ENCODE results near the gene TNFRSF11A.

The TNFRSF11A gene

GRCh38 chr18:62365420-62365819 lies 40.3 kb downstream of the TNFRSF11A start:
- Histone ChIP-seq H2AFZ (ENCODE audit: low read depth, low read length) (no peak overlapping the region), H3K9me3 (ENCODE audit: low read length) (no peaks in the 10 kb centered on the region), H3K36me3 (ENCODE audit: insufficient read depth, low read length) (no peaks in the 10 kb centered on the region), H3K4me3 (ENCODE audit: low read length) (no peak overlapping the region), H3K4me1 (ENCODE audit: insufficient read depth, low read length) (no peaks in the 10 kb centered on the region), H3K27me3 (ENCODE audit: insufficient read depth, low read length) (no peaks in the 10 kb centered on the region)

- Histone ChIP-seq H3K9me3 (ENCODE audit: low read length) (no peaks in the 10 kb centered on the region), H3K4me1 (ENCODE audit: insufficient read depth, low read length) (no peaks in the 10 kb centered on the region), H3K36me3 (ENCODE audit: insufficient read depth, low read length) (no peaks in the 10 kb centered on the region), H2AFZ (ENCODE audit: low read depth, low read length) (no peak overlapping the region), H3K4me3 (ENCODE audit: low read length) (no peak overlapping the region), H3K27me3 (ENCODE audit: insufficient read depth, low read length) (no peaks in the 10 kb centered on the region)
Measured at GRCh38 chr18:62366992-62367391, 41.9 kb downstream of the TNFRSF11A start.

- H2AFZ ChIP-seq (ENCODE audit: low read depth, low read length), result no peak overlapping the region
- no peaks in the 10 kb centered on the region for H3K27me3 ChIP-seq (ENCODE audit: insufficient read depth, low read length)
Measured at GRCh38 chr18:62368100-62368499, 43.0 kb downstream of the TNFRSF11A start.

GRCh38 chr18:62369129-62369644 lies 44.1 kb downstream of the TNFRSF11A start:
- no peak overlapping the region for H3K4me3 ChIP-seq (ENCODE audit: low read length)
- H2AFZ ChIP-seq (ENCODE audit: low read depth, low read length), result no peak overlapping the region
- H3K36me3 ChIP-seq (ENCODE audit: insufficient read depth, low read length), result no peaks in the 10 kb centered on the region
- H3K27me3 ChIP-seq (ENCODE audit: insufficient read depth, low read length), result no peaks in the 10 kb centered on the region
- H3K9me3 ChIP-seq (ENCODE audit: low read length), result no peaks in the 10 kb centered on the region
- H3K4me1 ChIP-seq (ENCODE audit: insufficient read depth, low read length), result no peaks in the 10 kb centered on the region

More at GRCh38 chr18:62368100-62368499, 43.0 kb downstream of the TNFRSF11A start:
- H3K4me1 ChIP-seq (ENCODE audit: insufficient read depth, low read length), result no peaks in the 10 kb centered on the region
- no peaks in the 10 kb centered on the region for H3K9me3 ChIP-seq (ENCODE audit: low read length)
- no peak overlapping the region for H3K4me3 ChIP-seq (ENCODE audit: low read length)
- no peaks in the 10 kb centered on the region for H3K36me3 ChIP-seq (ENCODE audit: insufficient read depth, low read length)

- Histone ChIP-seq H2AFZ (ENCODE audit: low read depth, low read length) (no peak overlapping the region), H3K9me3 (ENCODE audit: low read length) (no peaks in the 10 kb centered on the region), H3K27me3 (ENCODE audit: insufficient read depth, low read length) (no peaks in the 10 kb centered on the region), H3K4me1 (ENCODE audit: insufficient read depth, low read length) (no peaks in the 10 kb centered on the region), H3K4me3 (ENCODE audit: low read length) (no peak overlapping the region), H3K36me3 (ENCODE audit: insufficient read depth, low read length) (no peaks in the 10 kb centered on the region)
Measured at GRCh38 chr18:62370366-62370765, 45.3 kb downstream of the TNFRSF11A start.

- Histone ChIP-seq H3K4me1 (ENCODE audit: insufficient read depth, low read length) (no peaks in the 10 kb centered on the region), H2AFZ (ENCODE audit: low read depth, low read length) (no peak overlapping the region), H3K27me3 (ENCODE audit: insufficient read depth, low read length) (no peaks in the 10 kb centered on the region), H3K36me3 (ENCODE audit: insufficient read depth, low read length) (no peaks in the 10 kb centered on the region), H3K4me3 (ENCODE audit: low read length) (no peak overlapping the region), H3K9me3 (ENCODE audit: low read length) (no peaks in the 10 kb centered on the region)
Measured at GRCh38 chr18:62371436-62371835, 46.3 kb downstream of the TNFRSF11A start.

GRCh38 chr18:62372156-62372555 lies 47.0 kb downstream of the TNFRSF11A start:
- no peaks in the 10 kb centered on the region for H3K9me3 ChIP-seq (ENCODE audit: low read length)
- no peaks in the 10 kb centered on the region for H3K4me1 ChIP-seq (ENCODE audit: insufficient read depth, low read length)
- no peak overlapping the region for H2AFZ ChIP-seq (ENCODE audit: low read depth, low read length)
- no peak overlapping the region for H3K4me3 ChIP-seq (ENCODE audit: low read length)
- no peaks in the 10 kb centered on the region for H3K36me3 ChIP-seq (ENCODE audit: insufficient read depth, low read length)
- H3K27me3 ChIP-seq (ENCODE audit: insufficient read depth, low read length), result no peaks in the 10 kb centered on the region

- Histone ChIP-seq H3K36me3 (ENCODE audit: insufficient read depth, low read length) (no peaks in the 10 kb centered on the region), H3K27me3 (ENCODE audit: insufficient read depth, low read length) (no peaks in the 10 kb centered on the region), H3K4me3 (ENCODE audit: low read length) (no peak overlapping the region), H2AFZ (ENCODE audit: low read depth, low read length) (no peak overlapping the region), H3K9me3 (ENCODE audit: low read length) (no peaks in the 10 kb centered on the region), H3K4me1 (ENCODE audit: insufficient read depth, low read length) (no peaks in the 10 kb centered on the region)
Measured at GRCh38 chr18:62372882-62373281, 47.8 kb downstream of the TNFRSF11A start.

GRCh38 chr18:62374410-62374965 lies 49.4 kb downstream of the TNFRSF11A start:
- Histone ChIP-seq H3K9me3 (ENCODE audit: low read length) (no peaks in the 10 kb centered on the region), H3K27me3 (ENCODE audit: insufficient read depth, low read length) (no peaks in the 10 kb centered on the region)

GRCh38 chr18:62377131-62377807 lies 52.2 kb downstream of the TNFRSF11A start:
- H3K27me3 ChIP-seq (ENCODE audit: insufficient read depth, low read length), result no peaks in the 10 kb centered on the region
- H3K9me3 ChIP-seq (ENCODE audit: low read length), result no peaks in the 10 kb centered on the region
- H2AFZ ChIP-seq (ENCODE audit: low read depth, low read length), result no peak overlapping the region
- H3K36me3 ChIP-seq (ENCODE audit: insufficient read depth, low read length), result no peaks in the 10 kb centered on the region
- H3K4me1 ChIP-seq (ENCODE audit: insufficient read depth, low read length), result no peaks in the 10 kb centered on the region
- no peak overlapping the region for H3K4me3 ChIP-seq (ENCODE audit: low read length)

More at GRCh38 chr18:62374410-62374965, 49.4 kb downstream of the TNFRSF11A start:
- Histone ChIP-seq H2AFZ (ENCODE audit: low read depth, low read length) (no peak overlapping the region), H3K4me1 (ENCODE audit: insufficient read depth, low read length) (no peaks in the 10 kb centered on the region), H3K36me3 (ENCODE audit: insufficient read depth, low read length) (no peaks in the 10 kb centered on the region), H3K4me3 (ENCODE audit: low read length) (no peak overlapping the region)

- Histone ChIP-seq H2AFZ (ENCODE audit: low read depth, low read length) (no peak overlapping the region), H3K4me1 (ENCODE audit: insufficient read depth, low read length) (no peaks in the 10 kb centered on the region), H3K4me3 (ENCODE audit: low read length) (no peak overlapping the region), H3K36me3 (ENCODE audit: insufficient read depth, low read length) (no peaks in the 10 kb centered on the region), H3K9me3 (ENCODE audit: low read length) (no peaks in the 10 kb centered on the region), H3K27me3 (ENCODE audit: insufficient read depth, low read length) (no peaks in the 10 kb centered on the region)
Measured at GRCh38 chr18:62379051-62379450, 53.9 kb downstream of the TNFRSF11A start.

- no peak overlapping the region for H3K4me3 ChIP-seq (ENCODE audit: low read length)
- no peak overlapping the region for H2AFZ ChIP-seq (ENCODE audit: low read depth, low read length)
- H3K9me3 ChIP-seq (ENCODE audit: low read length), result no peaks in the 10 kb centered on the region
- H3K4me1 ChIP-seq (ENCODE audit: insufficient read depth, low read length), result peaks cover 9% of the 10 kb centered on the region
- no peaks in the 10 kb centered on the region for H3K36me3 ChIP-seq (ENCODE audit: insufficient read depth, low read length)
- H3K27me3 ChIP-seq (ENCODE audit: insufficient read depth, low read length), result no peaks in the 10 kb centered on the region
Measured at GRCh38 chr18:62381373-62381772, 56.3 kb downstream of the TNFRSF11A start.

- H3K4me3 ChIP-seq (ENCODE audit: low read length), result no peak overlapping the region
- H2AFZ ChIP-seq (ENCODE audit: low read depth, low read length), result no peak overlapping the region
- H3K36me3 ChIP-seq (ENCODE audit: insufficient read depth, low read length), result no peaks in the 10 kb centered on the region
- no peaks in the 10 kb centered on the region for H3K9me3 ChIP-seq (ENCODE audit: low read length)
- H3K27me3 ChIP-seq (ENCODE audit: insufficient read depth, low read length), result no peaks in the 10 kb centered on the region
- peaks cover 9% of the 10 kb centered on the region for H3K4me1 ChIP-seq (ENCODE audit: insufficient read depth, low read length)
Measured at GRCh38 chr18:62384068-62384467, 59.0 kb downstream of the TNFRSF11A start.
